Activated T-cell treated with anti-CD3 and anti-CD28 coated beads, Interleukin-2, amount 50 U/mL, for 48 hours (primary cell): ENCODE results near the gene ROMO1.
A peak's percentile ranks its signal among the peaks of the same experiment; 100 is the strongest.

Source experiments
- DNase-seq, 2 experiments: peaks; one replicate each; pipeline ENCODE4 v3.0.0-alpha.2; 2020

ROMO1 gene

DNA sequence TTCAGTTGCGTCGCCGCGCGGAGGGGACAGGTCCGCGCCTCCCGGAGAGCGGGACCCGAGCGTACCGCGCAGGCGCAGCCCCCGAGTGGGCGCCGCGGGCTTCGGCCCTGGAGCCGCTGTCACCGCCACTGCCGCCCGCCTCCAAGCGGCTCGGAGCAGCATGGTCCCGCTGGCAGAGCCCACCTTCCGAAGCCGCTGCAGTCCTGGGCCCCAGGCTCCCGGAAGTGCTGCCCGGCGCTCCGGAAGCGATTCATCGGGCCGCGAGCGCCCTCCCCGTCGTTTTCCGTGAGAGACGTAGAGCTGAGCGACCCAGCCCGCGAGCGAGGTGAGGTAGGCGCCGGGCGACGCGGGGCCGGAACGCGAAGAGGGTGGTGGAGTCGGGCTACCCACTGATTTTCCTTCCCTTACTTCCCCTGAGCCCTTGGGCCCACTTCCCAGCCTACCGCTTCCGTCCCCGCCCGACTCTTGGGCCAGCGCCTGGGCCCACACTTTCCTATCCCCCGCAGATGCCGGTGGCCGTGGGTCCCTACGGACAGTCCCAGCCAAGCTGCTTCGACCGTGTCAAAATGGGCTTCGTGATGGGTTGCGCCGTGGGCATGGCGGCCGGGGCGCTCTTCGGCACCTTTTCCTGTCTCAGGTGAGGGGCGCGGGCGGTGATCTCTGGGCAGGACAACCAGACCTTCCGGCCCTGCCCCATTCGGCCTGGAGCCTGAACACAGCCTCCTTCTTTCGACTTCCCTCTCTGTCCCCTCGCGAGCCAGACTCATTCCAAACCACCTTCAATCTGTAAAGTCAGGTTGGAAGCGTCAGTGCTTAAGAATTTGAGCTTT, at the start of gene ROMO1, which contains the start of gene NFS1:
Gene ROMO1, plus strand, starts transcription at position 279 of the 830 bp plus-strand sequence. Its CDS starts 228 bp downstream, at position 507.
Gene NFS1, minus strand, starts transcription at position 226 of the 830 bp plus-strand sequence. Its CDS starts 64 bp downstream, at position 162.
- peak; percentile 89 to 92 for DNase-seq

DNA sequence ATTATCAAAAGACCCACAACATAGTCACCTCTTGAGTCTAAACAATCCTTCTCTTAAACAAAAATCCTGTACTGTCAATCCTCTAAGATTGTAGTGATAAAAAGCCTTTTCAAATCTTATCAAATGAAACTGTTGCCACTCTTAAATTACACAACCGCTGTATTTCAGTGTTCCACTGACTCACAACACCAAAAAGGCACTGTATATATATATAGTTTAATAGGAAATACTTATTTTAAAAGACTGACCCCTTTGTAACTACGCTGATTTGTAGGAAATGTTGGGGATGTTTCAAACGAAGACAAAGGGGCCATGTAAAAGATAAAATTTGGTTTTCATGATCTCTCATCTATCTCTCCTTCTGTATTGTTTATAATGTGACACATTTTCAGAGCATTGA, 48.6 kb upstream of the ROMO1 start:
- no peak for DNase-seq

DNA sequence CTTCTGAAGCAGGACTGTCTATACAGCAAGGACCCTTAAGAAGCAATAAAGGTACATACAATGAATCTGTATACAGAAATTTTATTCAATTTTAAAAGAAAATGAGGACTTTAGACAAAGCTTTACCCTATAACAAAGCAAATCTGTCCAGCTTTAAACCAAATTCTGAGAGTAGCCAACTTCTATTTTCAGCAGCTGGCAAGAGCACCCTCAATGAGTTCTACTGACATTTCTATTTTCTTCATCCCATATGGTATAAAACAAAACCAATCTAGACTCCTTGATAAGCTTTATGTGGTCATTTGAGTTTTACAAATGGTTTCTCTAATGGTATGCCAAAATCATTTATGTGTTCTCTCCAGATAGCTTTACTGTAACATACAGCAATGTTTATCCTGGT, 47.2 kb upstream of the ROMO1 start:
- no peak for DNase-seq

DNA sequence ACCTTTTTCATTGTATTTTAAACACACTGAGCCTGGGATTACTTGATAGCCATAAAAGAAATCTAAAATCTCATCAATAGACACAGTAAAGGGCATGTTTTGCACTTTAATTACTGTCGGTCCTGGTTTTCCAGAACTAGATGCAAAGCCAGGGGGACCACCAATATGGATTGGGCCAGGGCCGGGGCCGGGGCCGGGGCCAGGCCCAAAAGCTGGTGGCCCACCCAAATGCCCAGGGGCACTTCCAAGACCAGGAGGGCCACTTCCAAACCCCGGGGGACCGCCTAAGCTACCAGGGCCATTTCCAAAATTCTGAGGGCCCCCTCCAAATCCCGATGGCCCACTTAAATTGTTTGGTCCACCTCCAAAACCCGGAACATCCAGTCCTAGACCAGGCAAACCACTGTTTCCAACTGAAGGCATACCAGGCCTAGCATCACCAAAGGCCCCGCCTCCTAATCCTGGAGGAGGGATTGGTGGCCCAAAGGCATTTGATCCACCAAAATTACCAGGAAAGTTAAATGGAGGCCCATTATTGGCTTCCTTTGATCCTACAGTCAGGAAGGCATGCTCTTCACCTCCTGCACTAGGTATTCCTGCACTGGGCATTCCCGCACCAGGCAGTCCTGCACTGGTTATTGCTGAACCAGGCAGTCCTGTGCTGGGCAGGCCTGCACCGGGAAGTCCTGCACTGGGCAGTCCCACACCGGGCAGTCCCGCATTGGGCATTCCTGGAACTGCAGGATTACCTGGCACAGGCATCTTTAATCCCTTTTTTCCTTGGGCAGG, 46.4 kb upstream of the ROMO1 start:
- DNase-seq = no peak

DNA sequence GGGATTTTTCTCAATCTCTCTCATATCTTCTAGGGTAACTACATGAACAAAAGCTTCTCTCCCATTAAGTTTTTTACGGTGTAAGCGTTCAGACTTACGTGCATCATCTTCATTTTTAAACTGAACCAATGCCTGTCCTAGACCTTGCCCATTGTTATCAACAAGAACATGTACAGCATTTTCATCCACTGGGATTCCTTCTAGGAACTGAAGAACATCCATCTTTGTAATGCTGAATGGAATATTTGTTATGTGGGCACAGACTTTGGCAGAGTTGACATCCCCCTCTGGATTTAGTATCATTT, 45.8 kb upstream of the ROMO1 start:
- no peak for DNase-seq

DNA sequence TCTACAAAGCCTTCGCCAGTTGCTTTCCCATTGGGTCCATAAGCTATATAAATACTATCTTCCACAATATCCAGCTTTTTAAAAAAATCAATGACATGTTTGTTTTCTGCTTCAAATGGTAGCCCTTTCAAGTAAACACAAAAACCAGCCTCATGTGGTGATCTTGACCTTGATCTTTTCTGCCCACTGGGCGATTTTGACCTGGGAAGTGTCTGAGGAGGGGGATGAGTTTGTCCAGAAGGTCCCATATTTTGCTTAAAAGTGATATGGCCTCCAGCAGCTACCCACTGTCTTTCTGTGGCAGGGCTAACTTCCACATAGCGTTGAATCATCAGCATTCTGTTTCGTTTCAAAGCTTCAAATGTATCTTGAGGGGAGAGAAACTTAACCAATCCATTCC, 45.3 kb upstream of the ROMO1 start:
- no peak for DNase-seq

DNA sequence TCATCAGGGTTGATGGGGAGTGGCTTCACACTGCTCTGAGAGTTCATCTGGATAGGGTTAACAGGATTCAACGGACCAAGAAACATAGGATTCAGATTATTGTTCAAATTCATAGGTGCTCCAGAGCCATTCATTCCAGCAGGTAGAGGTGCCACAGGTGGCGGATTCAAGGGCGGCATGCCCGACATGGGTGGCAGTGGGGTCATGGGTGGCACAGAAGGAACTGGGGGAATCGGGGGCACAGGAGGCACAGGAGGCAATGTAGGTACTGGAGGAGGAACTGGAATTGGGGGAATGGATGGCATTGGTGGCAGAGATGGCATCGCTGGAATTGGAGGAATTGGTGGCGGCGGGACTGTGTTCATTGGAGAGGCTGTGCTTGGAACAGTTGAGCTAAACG, 44.8 kb upstream of the ROMO1 start:
- DNase-seq = no peak

DNA sequence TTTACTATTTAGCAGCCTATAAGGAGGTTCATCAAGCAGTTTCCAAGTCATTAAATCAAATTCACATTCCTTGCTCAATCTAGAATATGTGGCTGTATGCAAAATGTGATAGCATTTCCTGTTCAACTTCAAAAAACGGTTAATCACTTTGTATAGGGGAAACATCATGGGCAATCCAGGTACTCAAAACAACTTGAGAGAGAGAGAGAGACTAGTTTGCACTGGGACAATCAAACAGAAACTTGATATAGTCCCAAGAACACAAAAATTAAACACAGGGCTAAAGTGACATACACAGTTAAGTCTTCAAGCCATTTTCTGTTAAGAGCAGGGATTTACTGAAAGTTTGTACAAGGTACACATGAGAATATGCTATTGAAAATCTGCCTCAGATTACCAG, 41.9 kb upstream of the ROMO1 start:
- DNase-seq = no peak

DNA sequence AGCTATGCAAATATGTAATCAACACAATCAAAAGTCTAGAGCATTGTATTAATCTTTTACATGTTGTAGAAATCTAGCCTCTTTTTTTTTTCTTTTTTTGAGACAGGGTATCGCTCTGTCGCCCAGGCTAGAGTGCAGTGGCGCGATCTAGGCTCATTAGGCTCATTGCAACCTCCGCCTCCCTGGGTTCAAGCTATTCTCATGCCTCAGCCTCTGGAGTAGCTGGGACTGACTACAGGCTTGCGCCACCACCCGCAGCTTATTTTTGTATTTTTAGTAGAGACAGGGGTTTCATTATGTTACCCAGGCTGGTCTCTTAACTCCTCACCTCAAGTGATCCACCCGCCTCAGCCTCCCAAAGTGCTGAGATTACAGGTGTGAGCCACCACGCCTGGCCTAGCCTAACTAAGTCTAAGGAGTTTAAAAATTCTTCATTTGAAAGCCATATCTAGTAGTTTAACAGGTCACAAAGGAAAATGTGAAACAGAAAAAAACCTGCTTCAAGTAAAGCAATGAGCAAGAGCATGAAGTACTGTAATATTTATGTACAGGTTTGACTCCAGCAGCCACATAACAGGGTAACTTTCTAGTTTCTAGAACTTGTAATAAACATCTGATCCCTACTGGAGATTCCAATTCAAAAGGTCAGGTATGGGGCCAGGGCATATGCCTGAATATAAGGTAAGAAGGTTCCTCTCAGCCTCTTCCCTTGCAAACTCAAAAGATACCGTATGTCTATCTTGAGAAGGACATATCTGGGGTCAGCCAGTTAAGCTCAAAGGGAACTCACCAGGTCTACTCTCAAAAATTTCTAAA, 38.9 kb upstream of the ROMO1 start:
- peak; percentile 65 to 69 for DNase-seq

DNA sequence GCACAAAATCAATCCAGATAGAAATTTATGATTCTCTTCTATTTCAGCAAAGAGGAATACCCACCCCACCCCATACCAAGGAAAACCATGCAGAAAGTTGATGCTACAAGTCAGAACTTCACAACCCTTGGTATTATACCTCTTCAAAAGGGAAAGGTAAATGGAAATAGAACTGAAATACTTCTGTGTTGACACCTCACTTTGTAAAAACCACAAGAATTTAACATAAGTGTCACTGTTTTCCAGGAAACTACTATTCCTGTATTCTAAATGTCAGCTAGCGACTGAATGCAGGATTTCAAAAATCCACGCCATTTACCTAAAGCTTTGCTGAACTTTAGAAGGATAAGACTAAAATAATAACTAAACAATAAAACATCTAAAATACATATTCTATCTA, 38.2 kb upstream of the ROMO1 start:
- DNase-seq = no peak

DNA sequence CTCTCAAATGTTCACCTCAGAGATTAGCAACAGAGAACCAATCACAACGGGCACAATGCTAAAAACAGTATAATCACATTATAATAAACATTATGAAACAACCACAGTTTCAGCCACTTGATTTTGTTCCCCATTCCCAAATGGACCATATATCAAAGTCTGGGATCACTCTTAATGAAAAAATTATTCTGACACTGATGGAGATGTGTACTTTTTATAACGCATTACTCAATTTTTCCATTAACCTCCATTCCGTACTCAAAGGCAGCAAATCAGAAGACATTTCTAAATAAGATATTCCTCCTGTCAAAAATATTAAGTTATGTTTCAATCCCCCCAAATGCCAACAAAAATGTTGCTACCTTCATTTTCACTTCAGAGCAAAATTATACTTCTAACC, 37.3 kb upstream of the ROMO1 start:
- no peak for DNase-seq

DNA sequence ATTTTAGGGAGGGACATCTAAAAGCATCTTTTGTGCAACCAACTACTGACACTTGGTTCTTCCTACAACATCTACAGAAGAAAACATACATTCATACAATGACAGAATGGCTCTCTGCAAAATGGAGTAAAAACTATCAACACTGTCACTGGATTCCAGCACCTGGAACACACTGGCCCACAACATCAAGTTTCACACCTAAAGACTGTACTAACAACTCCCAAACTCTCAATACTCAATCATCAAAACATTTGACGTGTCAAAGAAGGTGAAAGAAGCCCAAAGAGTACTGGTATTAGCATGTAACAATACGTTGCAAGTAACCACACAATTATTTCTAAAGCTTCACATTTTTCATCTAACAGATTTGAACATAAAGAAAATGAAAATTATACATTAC, 36.7 kb upstream of the ROMO1 start:
- no peak for DNase-seq

DNA sequence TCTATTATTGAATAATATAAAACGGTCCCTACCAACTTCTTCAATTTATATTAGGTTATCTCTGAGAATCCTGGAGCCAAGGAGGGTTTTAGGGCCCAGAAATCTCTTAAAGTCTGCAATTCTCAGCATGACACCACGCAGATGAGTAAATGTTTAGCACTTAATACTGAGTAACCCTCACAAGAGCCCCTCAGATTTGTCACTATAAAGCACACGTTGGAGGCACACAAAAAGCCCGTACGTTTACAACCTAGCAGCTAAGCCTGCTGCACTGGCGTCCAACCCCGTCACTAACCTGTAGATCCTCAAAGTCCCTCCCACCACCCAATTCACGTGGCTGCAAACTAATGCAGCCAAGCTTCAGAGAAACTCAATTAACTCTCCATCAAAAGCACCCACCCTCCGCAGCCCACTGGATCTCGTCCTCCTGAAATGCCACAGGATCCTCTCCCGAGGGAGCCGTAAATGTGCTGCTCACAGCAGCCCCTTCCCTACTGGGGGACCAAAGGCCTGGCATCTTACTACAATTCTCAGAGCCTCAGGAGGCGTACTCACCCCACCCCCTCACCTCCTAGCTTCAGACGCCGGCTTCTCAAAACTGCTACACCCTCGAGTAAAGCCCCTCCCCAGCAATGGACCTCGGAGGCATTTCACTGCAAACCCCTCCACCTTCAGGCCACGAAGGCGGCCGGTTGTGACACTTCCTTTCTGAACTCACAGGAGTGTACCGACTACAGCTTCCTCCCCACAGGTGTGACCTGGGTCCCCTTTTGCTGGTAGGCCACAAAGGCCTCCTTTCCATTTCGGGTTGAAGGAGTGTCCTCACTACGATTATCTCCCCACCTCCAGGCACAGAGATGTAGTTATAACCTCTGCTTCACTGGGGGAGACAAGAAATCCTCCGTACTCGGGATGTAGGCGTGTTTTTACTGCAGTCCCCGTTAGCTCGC, 35.4 kb upstream of the ROMO1 start:
- peak; percentile 74 to 76 for DNase-seq

DNA sequence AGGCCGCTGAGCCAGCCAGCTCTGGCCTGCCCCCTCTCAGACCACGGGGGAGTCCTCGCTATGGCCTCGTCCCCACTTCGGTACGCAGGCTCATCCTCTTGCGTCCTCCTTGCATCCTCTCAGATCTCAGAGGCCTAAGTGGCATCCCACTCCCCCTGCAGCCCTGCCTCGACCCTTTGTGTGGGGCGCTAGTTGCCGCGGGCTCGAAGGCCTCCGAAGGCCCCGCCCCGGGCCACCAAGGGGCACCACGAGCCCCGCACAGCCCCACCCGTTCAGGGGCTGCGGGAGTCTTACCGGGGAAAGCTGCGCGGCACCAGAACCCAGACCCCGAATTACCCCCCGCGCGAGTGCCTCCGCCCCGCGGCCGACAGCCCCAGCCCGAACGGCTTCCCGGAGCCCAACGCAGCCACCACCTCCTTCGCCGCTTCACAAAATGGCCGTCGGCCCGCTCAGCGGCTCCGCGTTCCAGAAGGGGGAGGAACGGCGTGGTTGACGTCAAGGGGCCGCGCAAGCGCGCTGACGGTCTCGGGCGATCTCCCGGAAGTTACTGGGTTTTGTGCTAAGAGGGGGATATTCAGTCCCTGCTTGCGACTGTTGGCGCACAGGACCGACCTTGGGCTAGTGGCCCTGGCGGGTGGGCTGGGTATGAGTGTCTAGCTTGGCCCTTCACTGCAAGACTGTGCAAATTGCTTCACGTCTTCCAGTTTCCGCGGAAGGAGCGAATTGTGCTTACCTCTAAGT, 34.6 kb upstream of the ROMO1 start, which contains the start of the genes CPNE1 and RBM12:
Gene CPNE1, minus strand, starts transcription at position 435 of the 741 bp plus-strand sequence. CDS start 31,977 bp downstream, outside the sequence.
Gene RBM12, minus strand, starts transcription at position 435 of the 741 bp plus-strand sequence. CDS start 9,578 bp downstream, outside the sequence.
- peak; percentile 96 for DNase-seq

DNA sequence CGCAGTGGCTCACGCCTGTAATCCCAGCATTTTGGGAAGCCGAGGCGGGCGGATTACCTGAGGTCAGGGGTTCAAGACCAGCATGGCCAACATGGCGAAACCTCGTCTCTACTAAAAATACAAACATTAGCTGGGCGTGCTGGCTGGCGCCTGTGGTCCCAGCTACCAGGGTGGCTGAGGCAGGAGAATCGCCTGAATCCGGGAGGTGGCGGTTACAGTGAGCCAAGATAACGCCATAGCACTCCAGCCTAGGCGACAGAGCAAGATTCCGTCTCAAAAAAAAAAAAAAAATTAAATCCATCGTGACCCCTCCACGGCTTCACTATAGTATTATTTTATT, 33.3 kb upstream of the ROMO1 start:
- no peak for DNase-seq

DNA sequence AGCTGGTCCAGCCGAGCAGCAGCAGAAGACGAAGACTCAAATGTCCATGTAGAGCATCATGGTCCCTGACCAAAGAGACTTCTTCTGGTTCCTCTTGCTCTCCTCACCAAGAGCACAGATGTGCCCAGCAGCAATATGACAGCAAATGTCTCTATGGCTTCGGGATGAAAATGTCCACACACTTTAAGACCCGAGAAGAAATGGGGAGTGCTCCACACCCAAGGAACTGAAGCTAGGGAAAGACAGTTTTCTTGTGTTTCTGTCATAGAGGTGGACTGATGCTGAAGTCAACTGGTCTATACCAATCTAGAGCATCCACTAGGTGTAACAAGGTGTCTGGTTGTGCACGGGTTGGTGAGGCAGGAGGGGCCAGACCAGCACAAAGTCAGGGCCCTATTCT, 30.0 kb upstream of the ROMO1 start:
- DNase-seq = peak in 1 of 2 experiments; percentile 5

DNA sequence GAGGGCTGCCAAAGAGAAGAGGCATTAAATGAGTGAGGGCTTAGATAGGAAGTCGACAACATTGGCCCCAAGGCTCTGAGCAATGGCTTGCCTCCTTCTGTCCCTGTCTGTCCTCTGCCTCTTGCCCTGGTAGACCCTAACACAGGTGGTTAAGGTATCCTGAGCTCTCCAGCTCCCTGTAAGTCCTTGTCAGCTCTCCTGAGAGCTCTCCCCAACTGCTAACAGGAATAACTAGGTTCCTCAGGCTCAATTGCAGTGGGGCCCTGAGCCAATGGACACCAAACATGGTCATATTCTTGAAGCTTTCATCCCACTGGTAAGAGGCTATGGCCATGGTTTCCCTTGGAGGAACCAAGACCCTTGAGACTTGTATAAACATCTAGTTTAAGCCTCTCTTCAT, 29.5 kb upstream of the ROMO1 start:
- DNase-seq = peak in 1 of 2 experiments; percentile 1

DNA sequence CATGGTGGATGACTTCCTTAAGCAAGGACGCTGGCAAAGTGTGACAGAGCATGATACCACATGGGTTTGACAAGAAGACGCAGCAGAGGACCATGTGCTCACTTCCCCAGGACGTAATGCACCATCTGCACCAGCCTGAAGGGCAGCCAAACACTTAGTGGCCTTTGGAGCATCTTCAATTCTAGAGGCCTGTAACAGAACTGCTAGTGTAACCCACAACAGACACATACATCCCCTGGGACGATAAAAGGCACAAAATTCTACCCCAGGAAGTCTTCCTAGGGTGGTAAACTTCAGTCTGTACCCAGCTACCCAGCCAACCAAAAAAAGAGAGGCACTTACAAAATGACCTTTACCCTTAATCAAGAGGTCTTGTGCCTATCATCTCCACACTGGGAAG, 25.3 kb upstream of the ROMO1 start:
- no peak for DNase-seq

DNA sequence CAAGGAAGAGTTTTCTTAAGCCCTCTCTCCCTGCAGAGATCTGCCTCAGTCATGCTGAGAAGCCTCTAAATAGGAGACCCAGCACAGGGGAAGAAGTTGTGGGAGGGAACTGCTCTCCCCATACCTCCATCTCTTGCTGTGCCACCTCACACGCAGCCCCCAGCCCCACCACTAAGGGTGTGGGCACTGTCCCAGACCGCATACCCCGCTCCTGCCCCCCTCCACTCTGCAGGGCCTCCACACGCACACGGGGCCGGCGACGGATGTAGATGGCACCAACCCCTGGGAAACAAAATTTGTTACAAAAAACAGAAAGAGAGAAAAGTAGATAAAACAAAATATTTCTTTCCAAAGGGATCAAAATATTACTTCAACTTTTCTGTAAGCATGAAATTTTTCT, 24.3 kb upstream of the ROMO1 start:
- peak in 1 of 2 experiments; percentile 10 for DNase-seq

DNA sequence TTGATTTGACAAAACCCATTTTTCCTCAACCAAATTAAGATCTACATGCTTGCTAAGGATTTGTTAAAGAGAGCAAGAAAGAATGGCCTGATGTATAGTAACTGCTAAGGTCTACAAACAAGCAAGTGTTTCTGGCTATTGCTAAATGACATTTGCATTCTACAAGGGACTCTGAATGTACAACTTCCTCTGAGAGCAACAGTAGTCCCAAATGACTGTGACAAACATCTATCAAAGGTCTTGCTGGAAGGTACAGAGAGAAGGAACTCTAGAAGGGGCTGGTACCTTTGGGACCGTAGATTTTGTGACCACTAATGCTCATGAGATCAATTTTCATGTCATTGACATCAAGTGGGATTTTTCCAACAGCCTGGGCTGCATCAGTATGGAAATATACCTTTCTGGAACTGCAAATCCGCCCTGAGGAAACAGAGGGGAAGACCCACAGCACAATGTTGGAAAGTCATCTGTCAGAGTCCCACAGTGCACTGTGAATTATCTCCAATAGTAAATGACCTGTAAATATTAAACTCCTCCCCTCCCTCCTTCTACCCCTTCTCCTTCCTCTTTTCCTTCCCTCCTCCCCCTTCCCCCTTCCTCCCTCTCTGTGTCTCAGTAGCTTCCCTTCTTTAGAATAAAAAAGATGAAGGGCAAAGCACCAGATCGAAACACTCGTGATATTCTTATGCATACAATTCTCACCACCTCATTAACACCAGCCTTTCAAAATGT, 18.6 kb upstream of the ROMO1 start:
- DNase-seq = peak in 1 of 2 experiments; percentile 0
